HG03378 (cell line): ENCODE data around the gene TMA7B.
"Not testable (repeated sequence)": the region's sequence is repeated elsewhere in the genome, so short reads cannot be mapped to it uniquely, and the experiment has no call there.

Experiments
- ATAC-seq: cut with Tn5 transposase; IDR thresholded peaks from one replicate; pipeline ENCODE4 v1.9.1; 2021; ENCODE audit warnings: mild to moderate bottlenecking, moderate library complexity; ENCODE audit not compliant: unreplicated experiment

TMA7B gene

DNA sequence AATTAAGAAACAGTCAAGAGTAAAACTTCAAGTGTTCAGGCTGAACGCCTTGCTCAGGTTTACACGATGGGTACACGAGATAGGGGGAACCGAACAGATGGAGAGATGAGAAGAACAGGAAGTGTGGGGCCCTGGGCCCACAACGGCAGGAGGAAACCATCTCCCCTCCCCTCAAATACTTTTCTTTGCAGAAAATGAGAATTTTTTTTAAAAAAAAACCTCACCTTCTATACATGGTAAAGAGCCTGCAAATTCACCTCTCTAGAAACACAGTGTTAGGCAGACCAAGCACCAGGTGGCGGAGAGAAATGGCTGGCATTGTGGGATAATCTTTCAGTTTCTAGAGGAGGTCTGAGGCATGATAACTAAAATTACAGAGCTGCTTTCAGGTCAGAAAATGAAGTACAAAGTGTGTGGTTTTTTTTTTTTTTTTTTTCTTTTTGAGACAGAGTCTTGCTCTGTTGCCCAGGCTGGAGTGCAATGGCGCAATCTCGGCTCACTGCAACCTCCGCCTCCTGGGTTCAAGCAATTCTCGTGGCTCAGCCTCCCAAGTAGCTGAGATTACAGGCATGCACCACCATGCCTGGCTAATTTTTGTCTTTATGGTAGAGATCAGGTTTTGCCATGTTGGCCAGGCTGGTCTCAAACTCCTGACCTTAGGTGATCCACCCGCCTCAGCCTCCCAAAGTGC, 8.4 kb upstream of the TMA7B start:
- not testable (repeated sequence) for ATAC-seq

DNA sequence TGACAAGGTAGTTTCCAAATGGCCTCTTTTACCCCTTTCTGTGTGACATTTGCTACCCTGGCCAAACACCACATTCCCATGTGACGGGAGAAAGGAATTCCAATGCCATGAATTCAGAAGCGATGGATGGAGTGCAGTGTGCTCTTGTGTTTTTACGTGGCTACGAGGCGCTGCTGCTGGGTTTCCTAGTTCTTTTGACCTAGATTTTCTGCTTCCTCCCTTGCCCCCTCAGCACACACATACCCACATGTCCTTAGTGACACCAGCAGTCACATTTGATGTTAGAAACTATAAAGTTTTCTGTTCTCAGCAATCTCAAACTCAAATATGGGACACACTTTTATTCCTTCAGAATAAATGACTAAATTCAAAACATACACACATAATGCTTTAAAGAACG, 7.8 kb upstream of the TMA7B start:
- ATAC-seq, result no peak

DNA sequence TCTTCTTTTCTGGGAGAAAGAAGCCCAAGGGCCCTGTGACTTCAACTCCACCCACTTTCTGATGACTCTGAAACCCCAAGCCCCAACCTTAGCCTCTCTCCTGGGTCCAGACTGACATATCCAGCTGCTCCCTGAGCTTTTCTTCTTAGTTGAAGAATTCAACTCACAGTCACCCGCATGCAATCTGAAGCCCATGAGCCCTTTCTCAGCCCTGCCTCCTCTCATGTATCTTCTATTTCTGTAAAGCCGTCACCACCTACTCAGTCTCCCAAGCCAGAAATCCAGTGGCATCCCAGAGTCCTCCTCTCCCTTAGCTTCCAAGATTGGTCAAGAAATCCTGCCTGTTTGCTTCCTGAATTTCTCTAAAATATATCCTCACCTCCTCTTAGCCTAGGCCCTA, 7.1 kb upstream of the TMA7B start:
- ATAC-seq, result no peak

DNA sequence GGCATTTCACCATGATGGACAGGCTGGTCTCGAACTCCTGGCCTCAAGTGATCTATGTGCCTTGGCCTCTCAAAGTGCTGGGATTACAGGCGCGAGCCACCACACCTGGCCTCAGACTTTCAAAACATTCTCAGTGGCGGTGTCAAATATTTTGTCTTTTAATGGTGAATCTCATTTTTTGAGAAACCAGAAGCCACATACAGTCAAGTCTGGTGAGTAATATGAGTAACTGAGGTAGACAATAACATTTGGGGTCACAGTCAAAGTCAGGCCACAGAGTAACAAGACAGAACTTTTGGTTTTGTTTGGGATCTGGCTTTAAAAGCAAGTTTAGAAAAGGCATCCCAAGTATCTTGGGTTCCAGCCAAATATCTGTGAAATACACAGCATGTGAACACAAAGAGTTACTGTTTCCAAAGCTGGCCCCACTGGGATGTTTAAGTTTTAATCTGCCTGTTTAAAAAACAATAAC, 5.6 kb upstream of the TMA7B start:
- ATAC-seq, result no peak

DNA sequence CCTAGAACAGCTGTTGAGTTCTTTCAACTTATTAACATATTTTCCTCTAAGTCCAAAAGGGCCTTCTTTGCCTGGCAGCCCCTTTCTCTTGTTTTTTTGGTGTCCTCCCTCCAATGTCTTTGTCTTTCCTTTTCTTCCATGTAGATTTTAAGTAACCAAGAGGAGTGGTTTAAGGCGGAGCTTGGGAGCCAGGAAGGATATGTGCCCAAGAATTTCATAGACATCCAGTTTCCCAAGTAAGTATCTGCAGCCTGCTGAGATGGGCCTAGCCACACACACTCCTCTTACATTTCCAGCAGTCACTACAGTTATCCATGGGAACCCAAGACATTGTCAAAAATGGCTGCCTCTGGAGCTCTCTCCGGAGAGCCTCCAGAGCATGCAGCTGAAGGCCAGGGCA, 4.5 kb upstream of the TMA7B start:
- no peak for ATAC-seq

DNA sequence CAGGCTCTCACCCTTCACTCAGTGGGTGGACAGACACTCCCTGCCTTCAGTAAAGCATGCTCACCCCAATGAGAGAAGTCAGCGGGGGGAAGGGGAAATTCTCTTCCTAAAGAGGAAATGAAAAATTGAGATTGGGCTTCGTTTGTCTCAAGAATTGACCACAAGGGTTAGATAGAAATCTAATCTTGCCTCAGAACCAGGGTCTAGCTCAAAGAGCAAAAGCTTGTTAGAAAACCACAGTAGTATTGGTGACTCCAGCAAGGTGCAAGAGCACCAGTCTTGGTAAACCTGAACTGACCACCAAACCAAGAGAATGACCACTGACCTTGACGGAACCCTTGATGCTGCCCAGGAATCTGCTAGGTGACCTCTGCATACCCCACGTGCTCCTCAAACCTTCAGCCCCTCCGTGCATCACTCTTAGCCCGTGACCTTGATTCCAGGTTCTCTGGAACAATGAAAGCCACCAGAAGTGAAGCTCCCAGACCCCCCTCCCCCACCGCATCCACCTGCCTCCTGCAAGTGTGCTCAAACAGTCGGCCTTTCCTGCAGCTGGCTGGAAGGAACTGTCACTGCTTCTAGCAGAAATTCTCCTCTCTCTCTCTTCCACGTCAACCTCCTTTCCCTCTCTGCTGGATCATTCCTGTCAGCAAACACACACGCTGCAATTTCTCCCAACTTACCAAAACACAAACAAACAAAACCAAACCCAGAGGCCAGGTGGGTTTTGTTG, 3.1 kb upstream of the TMA7B start:
- ATAC-seq, result no peak

DNA sequence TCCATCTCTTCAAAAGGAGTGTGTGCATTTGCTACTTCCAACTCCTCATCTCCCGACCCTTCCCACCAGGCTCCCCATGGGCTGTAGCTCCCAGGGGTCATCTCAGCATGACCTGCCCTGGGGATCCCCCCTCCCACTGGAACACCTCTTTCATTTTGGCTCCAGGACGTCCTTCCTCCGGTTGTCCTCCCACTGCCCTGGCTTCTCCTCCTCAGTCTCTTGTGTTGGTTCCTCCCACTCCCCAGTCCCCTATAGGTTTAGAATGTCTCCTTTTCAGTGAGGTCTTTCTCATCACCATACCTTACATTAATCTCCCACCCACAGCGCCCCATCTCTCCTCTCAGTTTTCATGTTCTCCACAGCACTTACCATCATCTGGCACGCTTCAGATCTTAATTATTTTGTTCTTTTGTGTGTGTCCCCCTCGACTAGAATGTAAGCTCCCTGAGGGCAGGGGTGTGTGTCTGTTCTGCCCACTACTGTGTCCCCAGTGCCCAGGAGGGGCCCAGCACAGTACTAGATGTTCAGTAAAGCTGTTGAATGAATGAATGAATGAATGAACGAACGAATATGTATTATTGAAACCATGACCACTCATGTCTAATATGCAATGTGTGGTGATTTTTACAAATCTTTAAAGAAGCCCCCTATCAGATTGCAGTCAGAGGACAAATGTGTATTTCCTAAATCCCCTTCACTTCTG, 2.0 kb upstream of the TMA7B start:
- no peak for ATAC-seq

DNA sequence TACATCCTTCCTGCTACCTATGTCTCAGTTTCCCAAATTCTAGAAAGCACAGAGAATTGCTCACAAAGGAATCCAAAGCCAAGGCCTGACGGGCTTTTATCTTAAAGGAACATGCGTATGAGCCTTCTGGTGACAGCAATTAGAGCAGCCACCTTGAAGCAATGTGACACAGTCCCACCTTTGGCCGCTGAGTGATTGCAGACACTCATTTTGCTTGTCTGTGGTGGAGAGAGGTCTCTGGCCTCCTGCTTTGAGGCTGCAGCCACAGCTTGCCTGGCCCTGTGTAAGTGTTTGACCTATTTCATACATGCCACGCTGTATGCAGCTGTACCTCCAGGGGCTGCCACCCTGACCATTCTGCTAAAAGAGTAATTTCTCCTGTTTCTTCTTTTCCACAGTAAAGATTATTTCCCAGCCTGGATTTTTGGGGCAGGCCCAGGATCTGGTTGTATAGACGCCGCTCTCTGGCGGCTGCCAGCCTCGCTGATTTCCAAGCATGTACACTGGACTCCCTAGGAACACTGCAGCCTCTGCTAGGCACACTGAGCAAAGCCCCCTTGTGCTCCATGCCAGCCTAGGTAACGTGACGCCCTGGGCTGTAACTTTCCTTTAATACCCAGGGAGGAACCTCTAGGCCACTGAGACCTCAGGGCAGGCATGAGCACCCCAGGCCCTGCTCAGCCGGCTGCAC, 1.1 kb upstream of the TMA7B start:
- ATAC-seq, result no peak

DNA sequence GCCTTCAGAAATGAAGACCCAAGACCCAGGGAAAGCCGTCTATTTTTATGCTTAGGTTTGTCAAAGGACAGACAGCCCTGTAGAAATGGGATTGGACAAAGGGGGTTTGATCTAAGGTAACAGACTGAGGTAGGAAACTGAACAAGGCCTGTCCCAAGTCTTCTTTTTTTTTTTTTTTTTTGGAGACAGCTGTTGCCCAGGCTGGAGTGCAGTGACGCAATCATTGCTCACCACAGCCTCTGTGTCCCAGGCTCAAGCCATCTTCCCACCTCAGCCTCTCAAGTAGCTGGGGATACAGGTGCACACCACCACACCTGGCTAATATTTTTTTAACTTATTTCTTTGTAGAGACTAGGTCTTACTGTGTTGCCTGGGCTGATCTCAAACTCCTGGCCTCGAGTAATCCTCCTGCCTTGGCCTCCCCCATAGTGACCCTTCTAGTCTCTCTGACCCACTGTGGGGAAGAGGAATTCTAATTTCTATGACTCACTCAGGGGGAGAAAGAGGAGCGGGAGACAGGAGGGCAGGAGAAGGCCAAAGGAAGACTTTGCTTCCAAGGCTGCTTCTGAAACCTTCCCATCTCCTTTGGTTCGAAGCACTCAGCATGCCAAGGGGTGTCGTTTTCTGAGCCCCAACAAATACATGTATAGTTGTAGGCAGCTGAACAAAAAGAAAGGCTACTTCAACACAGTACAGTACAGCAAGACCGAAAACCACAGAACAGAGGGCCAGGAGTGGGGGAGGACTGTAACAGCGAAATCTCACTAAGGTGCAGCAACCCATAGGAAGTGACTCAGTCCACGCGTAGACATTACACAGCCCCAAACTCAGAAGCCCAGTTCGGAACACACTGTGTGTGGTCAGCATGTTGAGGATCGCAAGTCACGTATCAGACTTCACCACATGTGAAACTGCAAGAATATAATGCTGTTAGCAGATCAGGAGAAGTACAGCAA, 872 bp downstream of the TMA7B start:
- peak; percentile 87 for ATAC-seq

DNA sequence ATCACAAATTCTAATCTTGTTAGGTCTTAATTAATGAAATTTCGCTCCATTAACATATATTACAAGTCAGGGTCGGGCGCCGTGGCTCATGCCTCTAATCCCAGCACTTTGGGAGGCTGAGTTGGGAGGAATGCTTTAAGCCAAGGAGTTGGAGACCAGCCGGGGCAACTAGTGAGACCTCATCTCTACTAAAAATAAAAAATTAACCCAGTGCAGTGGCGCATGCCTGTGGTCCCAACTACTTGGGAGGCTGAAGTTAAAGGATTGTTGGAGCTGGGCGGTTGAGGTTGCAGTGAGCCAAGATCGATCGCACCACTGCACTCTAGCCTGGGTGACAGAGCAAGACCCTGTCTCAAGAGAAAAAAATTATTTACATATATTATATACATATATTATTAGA, 1.9 kb downstream of the TMA7B start:
- no peak for ATAC-seq

DNA sequence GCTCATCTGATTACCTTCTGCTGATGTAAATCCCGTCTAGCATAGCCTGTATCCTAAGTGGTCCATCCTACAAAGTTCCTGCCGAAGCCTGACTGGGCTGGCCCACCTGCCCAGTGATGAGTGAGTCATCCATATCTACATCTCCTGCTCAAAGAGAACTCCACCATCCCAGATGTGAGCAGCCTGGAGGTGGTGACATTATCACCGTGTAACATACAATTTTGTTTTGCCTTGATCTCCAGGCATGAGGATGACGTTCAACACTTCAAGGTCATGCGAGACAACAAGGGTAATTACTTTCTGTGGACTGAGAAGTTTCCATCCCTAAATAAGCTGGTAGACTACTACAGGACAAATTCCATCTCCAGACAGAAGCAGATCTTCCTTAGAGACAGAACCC, 5.6 kb downstream of the TMA7B start:
- ATAC-seq, result no peak

DNA sequence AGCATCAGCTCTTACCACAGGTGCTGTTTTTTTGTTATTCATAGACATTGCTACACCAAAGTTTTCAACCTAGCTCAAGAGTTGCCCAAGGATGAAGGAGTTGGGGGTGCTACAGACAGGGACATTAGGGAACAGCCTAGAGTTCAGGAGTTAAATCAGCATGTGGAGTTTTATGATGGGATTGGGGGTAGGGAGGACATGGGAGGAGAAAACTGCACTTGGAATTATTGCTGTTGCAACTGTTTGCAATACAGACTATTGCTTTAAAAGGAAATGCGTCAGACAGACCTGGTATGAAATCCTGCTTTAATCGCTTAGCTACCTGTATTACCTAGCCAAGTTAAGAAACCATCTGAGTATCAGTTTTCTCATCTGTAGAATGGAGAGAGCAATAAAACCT, 6.3 kb downstream of the TMA7B start:
- no peak for ATAC-seq

DNA sequence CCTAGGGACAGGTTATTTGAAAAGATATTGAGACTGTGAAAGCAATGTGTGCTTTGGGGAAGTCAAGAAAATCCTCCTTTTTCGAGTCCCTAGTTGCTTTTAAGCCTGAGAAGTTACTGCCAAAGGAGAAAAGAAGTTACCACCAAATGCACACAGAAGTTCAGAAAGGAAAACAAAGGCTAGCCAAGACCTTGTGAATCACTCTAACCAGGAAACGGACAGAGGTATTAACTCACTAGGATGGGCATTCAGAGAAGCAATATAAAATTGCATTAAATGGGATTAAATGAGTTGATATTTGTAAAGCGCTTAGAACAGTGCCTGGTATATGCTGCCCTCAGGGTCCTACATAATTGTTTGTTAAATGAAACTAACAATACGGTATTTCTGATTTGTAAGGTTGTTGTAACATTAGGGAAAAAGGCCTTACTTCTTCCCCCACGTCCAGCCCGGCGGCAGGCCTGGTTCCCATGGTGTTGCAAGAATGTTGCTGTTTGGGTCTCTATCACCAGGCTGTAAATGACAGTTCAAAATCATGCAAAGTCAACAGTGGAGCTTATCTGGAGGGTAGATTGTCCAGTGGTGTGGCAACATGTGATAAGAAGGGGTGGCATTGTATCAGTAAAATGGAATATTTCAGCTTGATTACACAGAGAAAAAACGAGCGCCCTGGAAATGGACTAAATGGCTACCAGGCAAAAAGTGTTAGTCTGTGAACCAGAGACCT, 7.1 kb downstream of the TMA7B start:
- ATAC-seq, result no peak

DNA sequence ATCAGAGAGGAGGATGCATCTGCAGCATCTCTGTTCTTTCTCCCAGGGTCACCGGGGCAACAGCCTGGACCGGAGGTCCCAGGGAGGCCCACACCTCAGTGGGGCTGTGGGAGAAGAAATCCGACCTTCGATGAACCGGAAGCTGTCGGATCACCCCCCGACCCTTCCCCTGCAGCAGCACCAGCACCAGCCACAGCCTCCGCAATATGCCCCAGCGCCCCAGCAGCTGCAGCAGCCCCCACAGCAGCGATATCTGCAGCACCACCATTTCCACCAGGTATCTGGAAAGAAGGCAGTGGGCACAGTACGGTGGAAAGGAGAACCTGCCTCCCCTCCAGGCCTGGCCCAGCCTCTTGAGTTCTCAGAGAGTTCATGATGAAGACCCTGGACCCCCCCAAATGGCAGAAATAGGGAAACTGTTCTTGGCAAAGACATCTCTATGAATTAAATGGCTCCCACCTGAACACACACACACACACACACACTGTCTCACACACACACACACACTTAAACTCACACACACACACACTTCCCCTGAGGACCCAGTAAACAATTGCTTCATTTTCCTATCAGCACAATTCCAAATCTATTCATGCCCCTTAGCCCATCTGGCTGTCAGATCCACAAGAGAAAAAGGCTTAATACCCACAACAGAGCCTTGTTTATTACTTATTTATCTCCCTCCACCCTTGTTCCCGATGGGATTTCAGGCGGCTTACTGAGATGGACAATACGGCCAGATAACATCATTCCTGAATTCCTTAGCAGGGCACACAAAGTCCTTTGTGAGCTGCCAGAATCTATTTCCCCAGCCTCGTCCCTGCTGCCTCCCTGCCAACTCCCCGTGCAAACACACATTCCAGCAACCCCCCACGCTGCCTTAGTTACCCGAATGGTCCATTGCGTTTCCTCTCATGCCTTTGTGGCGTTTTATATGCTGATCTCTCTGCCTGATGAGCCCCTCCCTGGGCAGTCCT, 8.1 kb downstream of the TMA7B start:
- ATAC-seq, result no peak

DNA sequence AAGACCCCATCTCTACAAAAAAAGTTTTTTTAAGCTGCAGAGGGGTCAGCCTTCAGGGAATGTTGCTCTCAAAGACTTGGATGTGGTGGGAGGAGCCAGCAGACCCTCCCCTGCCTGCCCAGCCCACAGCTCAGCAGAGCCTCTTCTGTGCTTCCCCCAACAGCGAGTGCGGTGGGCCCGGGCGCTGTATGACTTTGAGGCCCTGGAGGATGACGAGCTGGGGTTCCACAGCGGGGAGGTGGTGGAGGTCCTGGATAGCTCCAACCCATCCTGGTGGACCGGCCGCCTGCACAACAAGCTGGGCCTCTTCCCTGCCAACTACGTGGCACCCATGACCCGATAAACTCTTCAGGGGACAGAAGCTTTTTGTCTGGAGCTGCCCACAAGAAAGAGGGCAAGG, 10.5 kb downstream of the TMA7B start:
- no peak for ATAC-seq

DNA sequence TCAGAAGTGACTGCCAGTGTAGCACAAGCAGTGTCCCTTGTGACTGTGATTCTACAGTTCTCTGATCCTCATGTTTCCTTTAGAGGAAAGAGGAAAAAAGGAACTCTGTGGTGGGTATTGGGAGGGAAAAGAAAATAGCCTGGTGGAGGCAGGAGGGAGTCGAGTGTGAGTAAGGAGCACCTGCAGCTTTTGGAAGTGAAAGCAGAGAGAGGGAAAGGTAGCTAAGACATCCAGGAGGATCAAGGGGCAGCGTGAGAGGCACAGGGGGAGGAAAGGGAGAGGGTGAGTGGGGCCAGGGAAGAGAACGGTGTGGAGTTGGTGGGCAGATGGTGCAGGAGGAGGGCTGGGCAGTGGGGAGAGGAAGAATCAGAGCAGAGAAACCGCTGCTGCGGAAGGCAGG, 12.4 kb downstream of the TMA7B start:
- ATAC-seq, result no peak

DNA sequence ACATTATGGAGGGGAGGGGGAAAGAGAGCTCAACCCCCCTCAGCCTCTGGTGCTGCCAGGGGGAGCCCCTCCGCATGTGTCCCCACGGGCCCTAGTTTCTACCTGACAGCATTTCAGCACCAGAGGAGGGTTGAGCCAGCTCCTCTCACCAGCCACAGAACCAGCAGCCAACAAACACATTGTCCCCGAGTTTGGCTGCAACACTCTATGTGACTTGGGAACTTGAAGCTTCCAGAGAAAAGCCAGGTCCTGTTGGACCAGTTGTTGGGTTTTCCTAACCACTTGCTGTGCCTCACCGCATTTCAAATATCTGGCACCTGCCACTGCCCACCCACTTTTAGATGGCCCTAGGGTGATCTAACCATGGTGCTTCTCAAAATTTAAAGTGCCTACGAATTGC, 13.5 kb downstream of the TMA7B start:
- no peak for ATAC-seq

DNA sequence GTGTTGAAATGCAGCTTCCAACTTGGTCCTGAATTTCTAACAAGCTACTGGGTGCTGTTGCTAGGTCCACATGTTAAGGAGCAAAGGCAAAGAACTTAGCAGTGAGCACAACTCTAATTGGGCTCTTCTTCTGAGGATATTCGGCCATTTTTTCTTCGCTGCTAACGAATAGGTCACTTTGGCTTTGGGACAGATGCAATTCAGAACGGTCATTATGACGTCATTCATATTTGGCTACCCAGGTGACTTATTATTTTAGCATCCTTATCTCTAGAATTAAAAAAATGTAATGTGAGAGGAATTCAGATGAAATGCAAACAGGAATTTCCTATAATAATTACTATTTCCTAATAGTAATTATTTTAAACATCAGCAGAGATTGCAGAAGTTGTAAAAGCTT, 13.9 kb downstream of the TMA7B start:
- ATAC-seq, result no peak
